ENCODE results near the gene MSH3. TPM values are rescaled to one million over a fixed set of nuclear protein-coding genes. Genes with fewer than 3 reads are reported as not detected.

The MSH3 gene
- total RNA-seq, 1 experiment from 2014 or later = 2.9 TPM

- DNase-seq (ENCODE audit: low read depth) = no peak
- in situ Hi-C loops (cut with HindIII; ENCODE audit: low pct_unique_long_range_greater_than_20kb, low sequenced_read_pairs) = no loop called here
Observed at GRCh38 chr5:80698369-80698768, 43.9 kb downstream of the MSH3 start.

DNA sequence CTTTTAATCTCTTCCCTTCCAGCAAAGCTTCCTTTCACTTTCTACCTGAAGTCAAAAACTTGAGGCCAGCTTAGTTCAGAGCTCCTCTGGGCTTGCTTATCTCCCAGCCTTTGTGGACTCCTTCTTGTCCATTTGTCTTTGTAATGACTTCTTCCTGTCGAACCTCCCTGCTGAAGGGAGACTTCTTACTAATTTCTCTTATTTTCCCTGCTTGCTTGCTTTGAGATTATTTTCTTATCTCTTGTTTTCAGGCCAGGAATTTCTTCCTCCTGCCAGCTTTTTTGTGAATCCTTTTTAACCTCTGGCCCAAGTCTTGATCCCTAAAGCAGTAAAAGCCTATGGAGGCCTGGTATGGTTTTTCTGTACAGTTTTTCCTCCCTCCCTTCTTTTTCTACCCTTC lies 47.1 kb downstream of the MSH3 start:
- DNase-seq (ENCODE audit: low read depth) = no peak
- in situ Hi-C loops (cut with HindIII; ENCODE audit: low pct_unique_long_range_greater_than_20kb, low sequenced_read_pairs) = no loop called here

DNA sequence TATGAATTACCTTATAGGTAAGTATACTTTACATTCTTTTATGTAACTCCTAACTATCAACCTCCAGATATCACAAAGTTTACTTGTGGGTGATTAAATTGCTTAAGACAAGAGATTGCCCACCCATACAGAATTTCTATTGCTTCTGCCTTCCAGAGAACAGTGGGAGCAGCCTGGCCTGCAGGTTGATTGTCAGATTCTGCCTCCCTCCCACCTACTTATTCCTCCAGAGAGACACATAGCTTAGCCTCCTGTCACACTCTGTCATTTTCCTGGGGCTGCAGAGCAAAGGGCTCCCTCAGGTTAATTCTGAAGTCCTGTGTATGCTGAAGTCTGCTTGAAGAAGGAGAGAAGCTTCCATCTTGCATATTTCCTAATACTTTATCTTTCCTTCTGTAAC lies 48.8 kb downstream of the MSH3 start:
- in situ Hi-C loops (cut with HindIII; ENCODE audit: low pct_unique_long_range_greater_than_20kb, low sequenced_read_pairs) = no loop called here
- DNase-seq (ENCODE audit: low read depth) = no peak

GRCh38 chr5:80703747-80704146 lies 49.3 kb downstream of the MSH3 start:
- no peak for DNase-seq (ENCODE audit: low read depth)
- in situ Hi-C loops (cut with HindIII; ENCODE audit: low pct_unique_long_range_greater_than_20kb, low sequenced_read_pairs) = no loop called here

- no peak for DNase-seq (ENCODE audit: low read depth)
- in situ Hi-C loops (cut with HindIII; ENCODE audit: low pct_unique_long_range_greater_than_20kb, low sequenced_read_pairs) = no loop called here
Observed at GRCh38 chr5:80704221-80704620, 49.8 kb downstream of the MSH3 start.

- DNase-seq (ENCODE audit: low read depth) = no peak
- in situ Hi-C loops (cut with HindIII; ENCODE audit: low pct_unique_long_range_greater_than_20kb, low sequenced_read_pairs) = no loop called here
Observed at GRCh38 chr5:80705216-80705769, 50.8 kb downstream of the MSH3 start.

DNA sequence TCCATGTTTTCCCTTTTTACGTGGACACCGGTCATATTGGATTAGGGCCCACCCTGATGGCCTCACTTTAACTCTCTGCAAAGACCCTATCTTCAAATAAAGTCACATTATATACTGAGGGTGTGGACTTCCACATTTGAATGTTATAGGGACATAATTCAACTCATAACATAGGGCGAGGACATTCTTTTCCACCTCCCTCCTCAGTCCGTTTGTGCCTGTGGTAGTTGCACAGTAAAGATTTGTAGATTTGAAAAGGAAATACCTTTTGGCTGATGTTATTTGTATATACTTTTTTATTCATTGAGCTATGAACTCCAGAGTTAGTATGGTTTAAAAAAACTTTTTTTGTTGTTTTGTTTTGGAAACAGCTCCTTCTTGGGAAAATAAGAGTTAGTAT lies 51.3 kb downstream of the MSH3 start:
- no peak for DNase-seq (ENCODE audit: low read depth)
- in situ Hi-C loops (cut with HindIII; ENCODE audit: low pct_unique_long_range_greater_than_20kb, low sequenced_read_pairs) = no loop called here

GRCh38 chr5:80706835-80707447 lies 52.5 kb downstream of the MSH3 start:
- in situ Hi-C loops (cut with HindIII; ENCODE audit: low pct_unique_long_range_greater_than_20kb, low sequenced_read_pairs) = no loop called here
- no peak for DNase-seq (ENCODE audit: low read depth)

- no peak for DNase-seq (ENCODE audit: low read depth)
Observed at GRCh38 chr5:80707645-80708044, 53.2 kb downstream of the MSH3 start.

DNA sequence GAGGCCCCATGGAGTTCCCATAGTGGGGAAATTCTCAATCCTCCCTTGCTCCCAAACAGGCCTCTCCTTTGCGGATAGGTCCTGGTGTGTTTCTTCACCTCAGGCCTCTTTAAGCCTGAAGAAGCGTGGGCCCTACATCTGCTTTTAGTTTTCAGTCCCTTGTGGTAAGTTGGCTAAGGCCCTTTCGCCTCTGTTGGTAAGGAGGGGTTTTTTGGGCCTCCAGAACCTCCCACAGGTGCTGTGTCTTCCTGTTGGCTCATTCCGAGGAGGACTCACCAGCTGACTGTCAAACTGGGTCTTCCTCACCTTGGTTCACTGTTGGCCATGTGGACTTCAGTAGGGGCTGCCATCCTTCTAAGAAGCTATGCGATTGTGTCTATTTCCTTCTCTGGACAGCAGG lies 56.8 kb downstream of the MSH3 start:
- DNase-seq (ENCODE audit: low read depth) = no peak
- in situ Hi-C loops (cut with HindIII; ENCODE audit: low pct_unique_long_range_greater_than_20kb, low sequenced_read_pairs) = no loop called here

More at GRCh38 chr5:80707645-80708044, 53.2 kb downstream of the MSH3 start:
- in situ Hi-C loops (cut with HindIII; ENCODE audit: low pct_unique_long_range_greater_than_20kb, low sequenced_read_pairs) = no loop called here

DNA sequence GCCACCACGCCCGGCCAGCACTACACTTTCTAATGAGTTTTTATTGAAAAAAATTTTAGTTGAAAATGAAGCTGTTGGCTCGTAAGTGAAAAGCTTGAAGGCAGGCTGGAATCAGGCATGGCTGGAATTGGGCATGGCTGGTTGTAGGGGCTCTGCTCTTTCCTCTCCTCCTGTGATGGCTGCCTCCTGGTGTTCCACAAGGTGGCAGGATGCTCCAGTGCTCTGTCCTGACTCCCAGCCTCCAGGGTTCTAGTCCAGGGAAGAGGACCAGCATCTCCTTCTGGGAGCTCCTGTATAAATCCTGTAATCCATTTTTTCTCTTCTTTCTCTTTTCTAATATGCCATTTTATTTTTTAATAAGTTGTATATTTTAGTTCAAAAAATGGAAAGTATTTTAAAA lies 57.5 kb downstream of the MSH3 start:
- no peak for DNase-seq (ENCODE audit: low read depth)
- in situ Hi-C loops (cut with HindIII; ENCODE audit: low pct_unique_long_range_greater_than_20kb, low sequenced_read_pairs) = no loop called here

DNA sequence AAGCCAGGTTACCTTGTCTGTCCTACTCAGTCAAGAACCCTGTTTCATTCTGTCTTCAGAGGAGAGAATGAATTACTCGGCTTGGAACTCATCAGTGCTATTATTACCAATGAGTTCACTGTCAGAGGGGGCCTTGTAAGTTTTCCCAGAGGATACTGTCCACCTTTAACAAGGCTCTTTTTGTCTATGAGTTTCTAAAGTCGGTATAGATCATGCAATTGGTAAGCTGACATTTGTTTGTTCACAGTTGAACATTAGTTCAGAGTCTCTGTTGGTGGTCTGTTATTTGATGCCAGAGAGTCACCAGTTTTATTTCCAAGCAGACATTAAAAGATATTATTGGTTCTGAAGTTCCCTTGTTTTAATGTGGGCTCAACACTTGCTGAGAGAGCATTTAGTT lies 58.5 kb downstream of the MSH3 start:
- DNase-seq (ENCODE audit: low read depth) = no peak
- in situ Hi-C loops (cut with HindIII; ENCODE audit: low pct_unique_long_range_greater_than_20kb, low sequenced_read_pairs) = no loop called here

DNA sequence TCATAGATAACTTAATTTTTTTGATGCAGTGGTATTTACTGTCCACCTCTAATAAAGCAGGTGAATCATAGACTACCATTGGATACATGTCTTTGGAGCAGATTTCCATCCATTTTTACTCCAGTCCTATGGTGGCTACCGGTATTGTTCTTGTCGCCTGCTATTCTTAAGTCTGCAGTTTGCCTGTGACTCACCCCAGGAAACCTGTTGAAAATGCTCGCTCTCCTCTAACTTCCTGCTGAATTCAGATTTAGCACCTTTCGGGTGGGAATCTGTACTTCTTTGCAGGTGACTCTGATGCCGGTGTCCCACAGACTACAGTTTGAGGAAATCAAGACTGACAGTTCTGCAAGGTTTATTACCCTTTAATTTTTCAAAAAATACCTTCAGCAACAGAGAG lies 59.2 kb downstream of the MSH3 start:
- in situ Hi-C loops (cut with HindIII; ENCODE audit: low pct_unique_long_range_greater_than_20kb, low sequenced_read_pairs) = no loop called here
- DNase-seq (ENCODE audit: low read depth) = no peak

DNA sequence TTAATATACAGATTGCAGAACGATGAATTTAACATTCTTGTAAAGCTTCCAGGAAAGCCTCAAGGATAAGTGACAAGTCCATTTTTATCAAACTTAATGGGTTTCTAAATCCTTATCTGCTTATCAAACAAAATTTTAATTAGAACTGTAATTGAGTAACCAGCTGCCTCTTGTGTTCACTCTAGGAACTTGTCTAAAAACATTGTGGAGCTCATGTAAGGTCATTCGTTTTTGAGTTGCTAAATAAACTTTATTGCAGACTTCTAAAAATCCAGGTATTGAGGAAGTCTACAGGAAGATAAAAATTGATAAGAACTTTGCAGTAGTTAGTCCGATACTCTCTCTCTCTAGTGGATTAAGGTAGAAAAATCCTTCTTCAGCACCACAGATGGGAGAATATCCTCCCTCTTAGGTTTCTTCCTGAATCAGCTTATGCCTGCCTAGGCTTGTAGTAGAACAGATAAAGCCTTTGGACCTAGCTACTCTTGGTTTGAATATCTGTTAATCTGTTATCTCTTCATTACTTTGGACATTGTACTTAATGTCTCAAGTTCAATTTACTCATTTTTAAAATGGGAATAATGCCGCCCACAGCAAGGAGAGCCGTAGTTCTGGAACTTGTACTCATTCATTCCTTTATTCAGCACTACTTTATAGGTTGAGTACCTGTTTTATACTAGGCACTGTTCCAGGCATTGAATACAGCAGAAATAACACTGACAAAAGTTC lies 60.3 kb downstream of the MSH3 start:
- DNase-seq (ENCODE audit: low read depth) = no peak
- in situ Hi-C loops (cut with HindIII; ENCODE audit: low pct_unique_long_range_greater_than_20kb, low sequenced_read_pairs) = no loop called here

- DNase-seq (ENCODE audit: low read depth) = no peak
- in situ Hi-C loops (cut with HindIII; ENCODE audit: low pct_unique_long_range_greater_than_20kb, low sequenced_read_pairs) = no loop called here
Observed at GRCh38 chr5:80715887-80716286, 61.4 kb downstream of the MSH3 start.

- in situ Hi-C loops (cut with HindIII; ENCODE audit: low pct_unique_long_range_greater_than_20kb, low sequenced_read_pairs) = no loop called here
- DNase-seq (ENCODE audit: low read depth) = no peak
Observed at GRCh38 chr5:80720181-80720580, 65.7 kb downstream of the MSH3 start.

DNA sequence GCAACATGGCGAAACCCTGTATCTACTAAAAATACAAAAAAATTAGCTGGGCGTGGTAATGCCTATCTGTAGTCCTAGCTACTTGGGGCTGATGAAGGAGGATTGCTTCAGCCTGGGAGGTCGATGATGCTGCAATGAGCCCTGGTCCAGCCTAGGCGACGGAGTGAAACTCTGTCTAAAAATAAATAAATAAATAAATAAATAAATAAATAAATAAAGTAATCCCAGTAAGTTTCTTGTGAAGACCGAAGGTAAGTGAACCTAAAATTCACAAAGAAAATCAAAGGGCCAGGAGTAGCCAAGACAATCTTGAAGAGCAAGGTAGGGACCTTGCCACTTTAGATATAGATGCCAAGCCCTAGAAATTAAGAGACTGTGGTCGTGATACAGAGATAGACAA lies 68.5 kb downstream of the MSH3 start:
- in situ Hi-C loops (cut with HindIII; ENCODE audit: low pct_unique_long_range_greater_than_20kb, low sequenced_read_pairs) = no loop called here
- DNase-seq (ENCODE audit: low read depth) = no peak

GRCh38 chr5:80725446-80725845 lies 71.0 kb downstream of the MSH3 start:
- in situ Hi-C loops (cut with HindIII; ENCODE audit: low pct_unique_long_range_greater_than_20kb, low sequenced_read_pairs) = no loop called here
- no peak for DNase-seq (ENCODE audit: low read depth)

DNA sequence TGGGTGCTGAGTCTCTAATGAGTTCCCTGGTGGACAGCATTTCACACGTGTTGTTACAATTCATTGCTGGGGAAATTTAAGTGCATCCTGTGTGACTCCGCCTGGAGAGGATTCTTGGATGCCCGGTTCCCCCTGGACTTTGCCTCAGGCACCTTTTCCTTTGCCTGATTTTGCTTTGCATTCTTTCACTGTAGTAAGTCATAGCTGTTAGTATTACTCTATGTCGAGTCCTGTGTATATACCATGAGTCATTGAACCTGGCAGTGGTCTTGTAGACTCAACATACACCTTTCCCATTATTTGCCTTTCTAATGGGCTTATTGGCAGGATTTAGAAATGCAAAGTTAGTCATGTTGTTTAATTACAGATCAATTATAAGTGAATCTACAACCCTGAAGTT lies 82.3 kb downstream of the MSH3 start:
- no peak for DNase-seq (ENCODE audit: low read depth)

DNA sequence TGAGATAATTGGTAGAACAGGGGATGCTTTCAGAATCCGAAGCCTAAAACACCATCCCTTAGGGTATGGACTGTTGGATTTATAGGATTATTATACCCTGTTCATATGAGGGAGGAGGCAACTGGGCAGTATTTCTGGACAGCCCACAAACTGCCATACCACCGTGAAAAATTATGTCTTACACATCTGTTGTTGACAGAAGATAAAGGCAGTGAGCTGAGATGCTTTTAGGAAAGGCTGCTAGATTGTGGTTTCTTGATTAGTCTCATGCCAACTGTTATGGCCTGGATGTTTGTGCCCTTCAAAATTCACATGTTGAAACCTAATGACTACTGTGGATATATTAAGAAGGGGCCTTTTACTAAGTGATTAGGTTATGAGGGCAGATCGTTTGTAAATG lies 84.0 kb downstream of the MSH3 start:
- in situ Hi-C loops (cut with HindIII; ENCODE audit: low pct_unique_long_range_greater_than_20kb, low sequenced_read_pairs) = no loop called here
- no peak for DNase-seq (ENCODE audit: low read depth)

More for the DNA sequence above, 82.3 kb downstream of the MSH3 start:
- in situ Hi-C loops (cut with HindIII; ENCODE audit: low pct_unique_long_range_greater_than_20kb, low sequenced_read_pairs) = no loop called here
